ENCODE measurements around the gene ACYP2.
"Not testable (repeated sequence)": the region's sequence is repeated elsewhere in the genome, so short reads cannot be mapped to it uniquely, and the experiment has no call there.

GRCh38 chr2:54096141-54096540 lies 19.3 kb upstream of the ACYP2 start:
- TF ChIP-seq CTCF, POLR2A (IDR thresholded peaks at IDR 0.05): not testable (repeated sequence)
